HEK293 (cell line): ENCODE results near the gene DLK2.

Source experiments
- CTCF ChIA-PET: fragments of 350-600 bp; formaldehyde crosslinking; extraction: SDS; loops from one replicate; lab custom pipeline; 2021; ENCODE audit warnings: antibody characterized with exemption; lab: Yijun Ruan, JAX
- POLR2A ChIA-PET: fragments of 300-600 bp; formaldehyde crosslinking; extraction: SDS; loops from one replicate; lab custom pipeline; 2020; ENCODE audit warnings: antibody characterized with exemption, inconsistent platforms; lab: Yijun Ruan, JAX
- H3K27ac ChIP-seq: fragments of 200-500 bp; sonication (Bioruptor generic); 2 replicates; pipeline ENCODE4 v1.5.1; 2014; ENCODE audit warnings: low read depth, low read length, control low read depth, inconsistent platforms; ENCODE audit errors: extremely low read depth
- H3K36me3 ChIP-seq, 2 experiments: fragments of 200-500 bp in 1 of 2; sonication (Bioruptor generic) in 1 of 2; 1 replicate in 1 of 2; 2 replicates in 1 of 2; pipeline ENCODE4 v1.5.1; 2014 to 2017; ENCODE audit warnings: inconsistent platforms in 2 of 2, low read length in 2 of 2; ENCODE audit not compliant: control insufficient read depth in 2 of 2, insufficient read depth in 1 of 2
- H3K4me1 ChIP-seq: fragments of 200-500 bp; sonication (Bioruptor generic); 2 replicates; pipeline ENCODE4 v1.5.1; 2014; ENCODE audit warnings: mild to moderate bottlenecking, low read length, inconsistent platforms; ENCODE audit not compliant: control insufficient read depth, insufficient read depth
- H3K4me3 ChIP-seq: 2 replicates; pipeline ENCODE4 v1.5.1; 2011; ENCODE audit warnings: low read depth, mild to moderate bottlenecking, control low read depth, low read length, moderate library complexity
- H3K9me3 ChIP-seq: fragments of 200-500 bp; sonication (Bioruptor generic); 2 replicates; pipeline ENCODE4 v1.5.1; 2014; ENCODE audit warnings: low read depth, low read length, inconsistent platforms; ENCODE audit not compliant: control insufficient read depth, insufficient read depth
- CTCF ChIP-seq: fragments of 450-650 bp; formaldehyde crosslinking; IDR thresholded peaks from 2 replicates; pipeline ENCODE4 v1.5.1; 2016; ENCODE audit warnings: missing biosample characterization, missing genetic modification characterization
- PBX3 ChIP-seq: sonication (generic); formaldehyde crosslinking; IDR thresholded peaks from 2 replicates; pipeline ENCODE4 v1.8.1; 2022; ENCODE audit warnings: mild to moderate bottlenecking, moderate library complexity, missing genetic modification reagents
- PRDM10 ChIP-seq: fragments of 450-650 bp; formaldehyde crosslinking; IDR thresholded peaks from 2 replicates; pipeline ENCODE4 v1.5.1; 2016; ENCODE audit warnings: missing biosample characterization, missing genetic modification characterization
- YY1 ChIP-seq: fragments of 450-650 bp; formaldehyde crosslinking; IDR thresholded peaks from 2 replicates; pipeline ENCODE4 v1.5.1; 2018; ENCODE audit warnings: missing biosample characterization, missing genetic modification characterization
- ZFHX2 ChIP-seq: fragments of 450-650 bp; formaldehyde crosslinking; conservative IDR thresholded peaks from 2 replicates; pipeline ENCODE4 v1.5.1; 2016; ENCODE audit warnings: missing biosample characterization, missing genetic modification characterization
- ZNF121 ChIP-seq: fragments of 450-650 bp; formaldehyde crosslinking; IDR thresholded peaks from 2 replicates; pipeline ENCODE4 v1.5.1; 2016; ENCODE audit warnings: missing biosample characterization, missing genetic modification characterization
- ZNF488 ChIP-seq: fragments of 450-650 bp; formaldehyde crosslinking; IDR thresholded peaks from 2 replicates; pipeline ENCODE4 v1.5.1; 2016; ENCODE audit warnings: missing biosample characterization, missing genetic modification characterization
- ZNF623 ChIP-seq: fragments of 450-650 bp; formaldehyde crosslinking; IDR thresholded peaks from 2 replicates; pipeline ENCODE4 v1.5.1; 2016; ENCODE audit warnings: missing biosample characterization, missing genetic modification characterization

Gene DLK2

GRCh38 chr6:43492673-43493072 lies 37.3 kb upstream of the DLK2 start (continued):
- TF ChIP-seq PRDM10 (no peak), YY1 (tag by site-specific recombination) (no peak)

- CTCF ChIA-PET, result interaction anchor here (0.6 to 11.2 kb wide), 2 partner anchors 16 to 75 kb away, joined by 4 to 142 read pairs; partner anchors contain the start of gene LRRC73
- no peaks in the 10 kb centered on the region for H3K9me3 ChIP-seq
- no peak for TF ChIP-seq ZNF623 (tag by site-specific recombination)
- peak; percentile 36; the same call in 1 of the 2 replicates for TF ChIP-seq ZFHX2 (tag by site-specific recombination)
- TF ChIP-seq, all 188 proteins: peak for 1
- H3K36me3 ChIP-seq, result peaks cover 0 to 30% of the 10 kb centered on the region in 2 experiments; a peak in 1 of 3 replicates
- POLR2A ChIA-PET, result interaction anchor here (2.3 kb wide), 1 partner anchor 14 kb away, joined by 8 read pairs; the partner anchor contains the start of gene TJAP1
- no peak overlapping the region for H3K27ac ChIP-seq
- H3K4me1 ChIP-seq, result peaks cover 7% of the 10 kb centered on the region
- no peak overlapping the region for H3K4me3 ChIP-seq
These were observed 36.7 kb upstream of the DLK2 start for GRCh38 chr6:43491750-43492661.

GRCh38 chr6:43490523-43490939 lies 35.2 kb upstream of the DLK2 start:
- Histone ChIP-seq H3K4me3 (no peak overlapping the region), H3K9me3 (no peaks in the 10 kb centered on the region), H3K27ac (no peak overlapping the region), H3K36me3 (peaks cover 0 to 36% of the 10 kb centered on the region in 2 experiments; a peak in 2 of 3 replicates), H3K4me1 (no peaks in the 10 kb centered on the region)
- ChIA-PET CTCF (interaction anchor here (0.6 to 11.2 kb wide), 4 partner anchors 11 to 35 kb away, joined by 3 to 142 read pairs (median 3); partner anchors contain the start of gene LRRC73), POLR2A (interaction anchor here (0.6 to 2.1 kb wide), 3 partner anchors 11 to 250 kb away, joined by 3 to 13 read pairs (median 4); partner anchors contain the start of gene TJAP1)
- TF ChIP-seq ZNF121 (tag by site-specific recombination) (no peak), ZNF488 (tag by site-specific recombination) (no peak), PBX3 (CRISPR knock-in tag) (no peak), CTCF (no peak)
- TF ChIP-seq, all 188 proteins: peak for 0
